SK-N-MC (cell line): Measurements from ENCODE around the gene KIAA1328.

ENCODE experiments used
- DNase-seq: peaks from one replicate; pipeline ENCODE4 v3.0.0-alpha.2; 2011; ENCODE audit warnings: low read depth, low spot score
- H3K27ac ChIP-seq: fragments of 200-600 bp; sonication (generic); 2 replicates; pipeline ENCODE4 v1.5.1; 2016; ENCODE audit warnings: mixed run types
- H3K36me3 ChIP-seq: fragments of 200-600 bp; sonication (generic); 2 replicates; pipeline ENCODE4 v1.6.1; 2017; ENCODE audit warnings: antibody characterized with exemption, low read length, mixed read lengths; ENCODE audit not compliant: insufficient read depth
- H3K4me3 ChIP-seq: fragments of 200-600 bp; sonication (generic); 2 replicates; pipeline ENCODE4 v1.5.1; 2016
- H3K9ac ChIP-seq: fragments of 200-600 bp; sonication (generic); 2 replicates; pipeline ENCODE4 v1.8.0; 2017; ENCODE audit warnings: mixed run types, mixed read lengths; ENCODE audit not compliant: insufficient read length
- H3K9me3 ChIP-seq: fragments of 200-600 bp; sonication (generic); 2 replicates; pipeline ENCODE4 v1.6.1; 2017; ENCODE audit warnings: low read depth, mild to moderate bottlenecking, antibody characterized with exemption, low read length, moderate library complexity, mixed read lengths
- EZH2 ChIP-seq: fragments of 200-600 bp; sonication (generic); IDR thresholded peaks from one replicate; pipeline ENCODE4 v1.6.1; 2017; ENCODE audit warnings: antibody characterized with exemption
- FOXP2 ChIP-seq: optimal IDR thresholded peaks from 2 replicates; pipeline ENCODE3; 2011; ENCODE audit warnings: mild to moderate bottlenecking, moderate library complexity; ENCODE audit not compliant: insufficient read depth; ENCODE audit errors: extremely low read length, control extremely low read depth
- POLR2AphosphoS5 ChIP-seq: IDR thresholded peaks from 2 replicates; pipeline ENCODE4 v1.6.1; 2012; ENCODE audit warnings: mild to moderate bottlenecking, low read depth, low read length, borderline replicate concordance

Gene KIAA1328

DNA sequence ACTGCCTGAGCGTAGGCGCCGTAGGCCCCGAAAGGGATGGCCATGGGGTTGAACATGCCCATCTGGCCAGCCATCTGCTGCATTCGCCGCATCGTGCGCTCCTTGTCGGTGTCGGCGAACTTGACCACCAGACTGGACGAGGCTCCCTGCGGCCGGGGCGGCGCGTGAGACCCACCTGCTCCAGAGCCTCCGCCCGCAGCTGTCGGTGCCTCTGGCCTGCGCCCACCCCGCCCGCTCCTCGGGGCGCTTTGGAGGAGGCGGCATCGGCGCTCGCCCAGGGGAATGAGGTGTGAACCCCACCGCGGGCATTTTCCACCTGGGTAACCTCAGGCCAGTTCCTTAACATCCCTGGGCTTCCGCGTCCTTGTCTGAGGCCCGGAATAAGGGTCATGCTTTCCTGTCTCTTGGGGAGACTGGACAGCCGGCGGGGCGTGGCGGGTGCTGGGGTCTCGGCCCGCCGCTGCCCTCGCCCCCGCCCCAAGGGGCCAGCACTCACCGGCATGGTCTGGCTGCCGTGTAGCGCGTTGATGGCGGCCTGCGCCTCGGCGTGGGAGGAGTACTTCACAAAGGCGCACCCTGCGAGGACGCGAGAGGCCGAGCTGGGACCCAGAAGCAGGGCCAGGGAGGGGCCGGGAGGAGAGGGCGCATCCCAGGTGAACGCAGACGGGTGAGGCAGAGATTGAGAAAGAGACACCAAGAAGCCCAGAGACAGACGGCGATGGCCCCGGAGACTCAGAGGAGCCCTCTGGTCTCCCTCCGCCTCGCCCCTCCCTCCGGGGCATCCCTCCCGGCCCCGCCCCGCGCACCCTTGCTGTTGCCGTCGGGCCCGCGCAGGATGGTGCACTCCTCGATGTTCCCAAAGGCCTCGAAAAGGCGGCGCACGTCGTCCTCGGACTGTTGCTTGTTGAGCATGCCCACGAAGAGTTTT, 445.6 kb downstream of the KIAA1328 start:
- H3K9ac ChIP-seq = no peak overlapping the region
- no peaks in the 10 kb centered on the region for H3K9me3 ChIP-seq
- TF ChIP-seq POLR2AphosphoS5 (no peak), FOXP2 (no peak), EZH2 (no peak)
- no peak overlapping the region for H3K4me3 ChIP-seq
- no peak for DNase-seq
- H3K36me3 ChIP-seq = no peaks in the 10 kb centered on the region
- no peak overlapping the region for H3K27ac ChIP-seq

DNA sequence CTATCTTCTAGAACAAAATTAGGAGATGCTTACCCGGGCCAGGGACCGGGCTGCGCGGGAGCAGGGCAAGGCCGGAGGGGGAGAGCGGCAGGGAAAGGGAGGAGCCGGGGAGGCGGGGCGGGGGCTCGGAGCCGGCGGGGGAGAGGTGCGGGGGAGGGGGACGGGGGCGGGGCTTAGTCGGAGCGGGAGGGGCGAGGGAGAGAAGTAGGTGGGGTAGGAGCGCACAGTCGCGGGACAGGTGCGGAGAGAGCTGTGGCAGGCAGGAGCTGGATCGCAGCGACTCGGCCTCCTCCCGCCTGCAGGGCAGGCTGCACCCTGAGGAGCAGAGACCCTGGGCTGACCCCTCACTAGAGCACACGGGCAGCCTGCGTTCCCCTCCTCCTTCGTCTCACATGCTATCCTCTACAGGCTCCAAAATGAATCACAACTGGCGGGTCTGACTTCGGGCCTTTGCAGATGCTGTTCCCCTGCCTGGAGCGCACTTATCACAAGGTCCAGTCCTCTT, 446.4 kb downstream of the KIAA1328 start:
- Histone ChIP-seq H3K4me3 (no peak overlapping the region), H3K9ac (no peak overlapping the region), H3K9me3 (no peaks in the 10 kb centered on the region), H3K36me3 (no peaks in the 10 kb centered on the region), H3K27ac (no peak overlapping the region)
- no peak for TF ChIP-seq EZH2
- no peak for TF ChIP-seq POLR2AphosphoS5
- TF ChIP-seq FOXP2 = no peak
- DNase-seq = no peak

DNA sequence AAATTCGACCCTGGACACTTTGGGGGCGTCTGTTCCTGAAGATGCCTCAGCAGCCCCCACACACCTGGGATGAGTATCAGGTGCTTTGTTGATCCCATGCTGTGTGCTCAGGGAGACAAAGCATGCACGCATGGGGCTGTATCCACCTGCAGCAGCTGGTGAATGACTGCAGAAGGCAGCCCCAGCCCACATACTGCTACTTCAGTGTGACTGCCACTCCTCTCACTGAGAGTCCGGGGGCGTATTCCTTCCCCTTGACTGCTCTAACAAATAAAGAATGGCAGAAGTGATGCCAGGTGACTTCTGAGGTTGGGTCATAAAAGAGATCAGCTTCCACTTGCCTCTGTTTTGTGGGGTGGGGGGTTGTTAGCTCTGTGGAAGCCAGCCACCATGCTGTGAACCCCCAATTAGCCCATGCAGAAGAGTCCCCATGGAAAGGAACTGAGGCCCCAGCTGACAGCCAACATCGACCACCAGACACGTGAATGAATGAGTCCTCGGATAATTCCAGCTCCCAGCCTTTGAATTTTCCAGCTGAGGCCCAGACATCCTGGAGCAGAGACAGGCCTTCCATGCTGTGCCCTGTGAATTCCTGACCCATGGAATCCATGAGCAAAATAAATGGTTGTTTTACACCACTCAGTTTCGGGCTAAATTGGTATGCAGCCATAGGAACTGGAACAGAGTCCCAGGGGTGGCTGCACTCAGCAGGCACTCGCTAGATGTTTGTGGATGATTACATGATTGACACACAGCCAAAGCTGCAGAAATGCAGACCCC, 447.4 kb downstream of the KIAA1328 start:
- Histone ChIP-seq H3K4me3 (no peak overlapping the region), H3K36me3 (no peaks in the 10 kb centered on the region), H3K9ac (no peak overlapping the region), H3K27ac (no peak overlapping the region), H3K9me3 (no peaks in the 10 kb centered on the region)
- no peak for DNase-seq
- TF ChIP-seq POLR2AphosphoS5 (no peak), FOXP2 (no peak), EZH2 (no peak)

DNA sequence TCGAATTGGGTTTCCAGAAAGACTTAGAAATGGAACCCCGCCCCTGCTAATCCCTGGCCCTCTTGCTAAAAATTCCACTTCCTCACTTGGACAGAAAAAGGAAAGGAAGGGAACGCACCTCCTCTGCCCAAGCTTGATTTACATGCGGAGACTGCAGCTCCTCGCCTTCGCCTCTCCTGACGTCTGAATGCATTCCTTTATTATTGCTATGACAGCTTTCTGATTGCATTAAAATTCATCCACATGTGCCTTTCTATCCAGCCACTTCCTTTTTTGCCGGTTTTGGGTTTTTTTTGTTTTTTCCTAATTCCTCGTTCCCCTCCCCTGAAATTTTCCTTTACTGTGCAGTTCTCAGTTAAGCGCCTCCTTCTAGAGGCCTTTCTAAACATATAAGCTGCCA, 448.9 kb downstream of the KIAA1328 start:
- no peaks in the 10 kb centered on the region for H3K36me3 ChIP-seq
- H3K9ac ChIP-seq = no peak overlapping the region
- no peak for TF ChIP-seq POLR2AphosphoS5
- TF ChIP-seq EZH2 = no peak
- no peak for TF ChIP-seq FOXP2

More for the DNA sequence above, 448.9 kb downstream of the KIAA1328 start:
- DNase-seq = no peak
- Histone ChIP-seq H3K27ac (no peak overlapping the region), H3K4me3 (no peak overlapping the region), H3K9me3 (no peaks in the 10 kb centered on the region)
